ENCODE data around the gene SIRPA.

The SIRPA gene

DNA sequence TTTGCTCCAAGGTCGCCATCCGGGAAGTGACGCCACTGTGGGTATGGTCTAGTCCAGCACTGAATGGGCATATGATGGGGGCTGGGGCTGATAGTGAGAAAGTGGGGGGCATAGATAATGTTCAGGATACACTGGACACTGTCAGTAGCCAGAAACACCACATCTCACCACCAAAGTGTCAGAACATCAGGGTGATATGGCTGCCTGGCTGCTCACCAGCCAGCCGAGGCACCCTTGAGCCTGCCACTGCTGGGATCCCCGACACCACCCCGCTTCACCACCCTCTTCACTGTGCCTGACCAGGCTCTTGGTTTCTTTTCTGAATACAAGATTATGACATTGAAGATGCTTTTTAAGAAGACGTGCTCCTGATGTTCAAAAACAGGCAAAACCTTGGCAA is 46.9 kb downstream of the SIRPA start:
- in situ Hi-C loops (cut with HindIII; ENCODE audit: low pct_ligation_motif_present, low sequenced_read_pairs), result no loop called here
- TF ChIP-seq, protein P1, sequence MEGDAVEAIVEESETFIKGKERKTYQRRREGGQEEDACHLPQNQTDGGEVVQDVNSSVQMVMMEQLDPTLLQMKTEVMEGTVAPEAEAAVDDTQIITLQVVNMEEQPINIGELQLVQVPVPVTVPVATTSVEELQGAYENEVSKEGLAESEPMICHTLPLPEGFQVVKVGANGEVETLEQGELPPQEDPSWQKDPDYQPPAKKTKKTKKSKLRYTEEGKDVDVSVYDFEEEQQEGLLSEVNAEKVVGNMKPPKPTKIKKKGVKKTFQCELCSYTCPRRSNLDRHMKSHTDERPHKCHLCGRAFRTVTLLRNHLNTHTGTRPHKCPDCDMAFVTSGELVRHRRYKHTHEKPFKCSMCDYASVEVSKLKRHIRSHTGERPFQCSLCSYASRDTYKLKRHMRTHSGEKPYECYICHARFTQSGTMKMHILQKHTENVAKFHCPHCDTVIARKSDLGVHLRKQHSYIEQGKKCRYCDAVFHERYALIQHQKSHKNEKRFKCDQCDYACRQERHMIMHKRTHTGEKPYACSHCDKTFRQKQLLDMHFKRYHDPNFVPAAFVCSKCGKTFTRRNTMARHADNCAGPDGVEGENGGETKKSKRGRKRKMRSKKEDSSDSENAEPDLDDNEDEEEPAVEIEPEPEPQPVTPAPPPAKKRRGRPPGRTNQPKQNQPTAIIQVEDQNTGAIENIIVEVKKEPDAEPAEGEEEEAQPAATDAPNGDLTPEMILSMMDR (IDR thresholded peaks at IDR 0.05; ENCODE audit: low read depth, low read length, missing control alignments), result no peak

DNA sequence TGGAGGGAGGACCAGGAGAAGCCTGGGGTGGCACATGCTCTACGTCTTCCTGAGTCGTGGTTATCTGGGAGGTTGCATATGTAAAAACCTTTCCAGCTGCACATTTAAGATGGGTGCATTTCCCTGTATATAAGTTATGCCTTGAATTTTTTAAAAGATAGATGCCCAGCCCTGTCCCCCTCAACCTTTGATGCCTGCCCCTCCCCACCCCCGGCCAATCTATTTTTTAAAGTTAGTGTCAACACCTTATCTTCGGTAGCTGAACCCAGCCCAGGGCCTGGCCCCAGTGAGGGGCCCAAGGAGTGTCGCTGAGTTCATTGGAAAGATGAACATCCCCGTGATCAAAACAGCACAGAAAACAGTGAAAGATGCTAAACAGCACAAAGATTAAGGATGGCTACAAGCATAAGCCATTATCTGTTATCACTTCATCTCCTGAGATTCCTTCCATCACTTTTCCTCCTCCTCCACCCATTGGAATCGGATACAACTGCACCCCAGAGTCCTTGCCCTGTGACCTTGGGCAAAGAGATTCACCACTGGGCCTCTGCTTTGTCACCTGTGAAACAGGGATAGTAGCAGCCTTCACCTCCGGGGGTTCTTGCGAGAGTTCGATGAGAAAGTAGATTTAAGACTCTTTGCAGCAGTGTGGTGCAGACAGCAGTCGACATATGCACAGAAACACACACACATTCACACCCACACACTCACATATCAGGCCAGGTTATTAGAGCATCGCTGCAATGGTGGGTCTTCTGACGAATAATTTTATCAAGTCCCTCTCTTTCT is 47.5 kb downstream of the SIRPA start:
- TF ChIP-seq, protein P1 (IDR thresholded peaks at IDR 0.05; ENCODE audit: low read depth, low read length, missing control alignments), result no peak
- H3K27me3 ChIP-seq (replicated peaks), result peaks cover 18% of the 10 kb centered on the region
- no peak for DNase-seq
- no peak overlapping the region for H3K4me3 ChIP-seq (ENCODE audit: low read depth, low read length)
- in situ Hi-C loops (cut with HindIII; ENCODE audit: low pct_ligation_motif_present, low sequenced_read_pairs), result no loop called here
- no peak overlapping the region for H3K27ac ChIP-seq
- no peaks in the 10 kb centered on the region for H3K36me3 ChIP-seq (replicated peaks)

More for the DNA sequence above, 46.9 kb downstream of the SIRPA start:
- no peak for DNase-seq
- H3K27me3 ChIP-seq (replicated peaks), result peaks cover 12% of the 10 kb centered on the region
- no peak overlapping the region for H3K4me3 ChIP-seq (ENCODE audit: low read depth, low read length)
- no peaks in the 10 kb centered on the region for H3K36me3 ChIP-seq (replicated peaks)
- no peak overlapping the region for H3K27ac ChIP-seq

GRCh38 chr20:1943275-1944002 is 48.2 kb downstream of the SIRPA start:
- TF ChIP-seq, protein P1 (IDR thresholded peaks at IDR 0.05; ENCODE audit: low read depth, low read length, missing control alignments), result no peak
- Histone ChIP-seq H3K4me3 (ENCODE audit: low read depth, low read length) (no peak overlapping the region), H3K36me3 (replicated peaks) (no peaks in the 10 kb centered on the region), H3K27me3 (replicated peaks) (peaks cover 18% of the 10 kb centered on the region), H3K27ac (no peak overlapping the region)
- in situ Hi-C loops (cut with HindIII; ENCODE audit: low pct_ligation_motif_present, low sequenced_read_pairs), result no loop called here
- DNase-seq, result no peak

- TF ChIP-seq, protein P1 (IDR thresholded peaks at IDR 0.05; ENCODE audit: low read depth, low read length, missing control alignments), result no peak
- Histone ChIP-seq H3K27me3 (replicated peaks) (peaks cover 18% of the 10 kb centered on the region), H3K4me3 (ENCODE audit: low read depth, low read length) (no peak overlapping the region), H3K27ac (no peak overlapping the region), H3K36me3 (replicated peaks) (no peaks in the 10 kb centered on the region)
- in situ Hi-C loops (cut with HindIII; ENCODE audit: low pct_ligation_motif_present, low sequenced_read_pairs), result no loop called here
- no peak for DNase-seq
These were observed 49.3 kb downstream of the SIRPA start for GRCh38 chr20:1944345-1945091.

DNA sequence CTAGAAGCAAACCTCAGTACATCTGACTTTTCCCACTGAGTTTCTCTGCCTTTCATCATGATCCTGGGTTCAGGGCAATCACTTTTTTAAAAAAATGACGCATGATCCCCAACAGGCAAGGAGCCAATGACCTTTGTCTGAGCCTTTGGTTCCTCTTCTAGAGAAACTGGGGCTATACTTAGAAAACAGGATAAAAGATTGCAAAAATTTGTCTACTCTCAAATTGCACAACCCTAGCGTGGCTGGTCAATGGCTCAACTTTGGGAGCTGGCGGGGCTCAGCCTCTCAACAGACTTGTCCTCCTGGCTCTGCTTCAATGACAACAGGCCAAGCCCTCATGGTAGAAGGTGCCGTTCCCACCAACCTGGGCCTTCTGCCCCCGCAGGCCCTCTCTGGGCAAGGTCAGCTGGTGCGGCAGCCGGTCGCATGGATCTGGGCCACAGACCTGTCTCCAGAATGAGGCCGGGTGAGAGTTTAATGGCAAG is 50.0 kb downstream of the SIRPA start:
- H3K4me3 ChIP-seq (ENCODE audit: low read depth, low read length), result no peak overlapping the region
- peaks cover 18% of the 10 kb centered on the region for H3K27me3 ChIP-seq (replicated peaks)
- no peak for DNase-seq
- H3K36me3 ChIP-seq (replicated peaks), result no peaks in the 10 kb centered on the region
- in situ Hi-C loops (cut with HindIII; ENCODE audit: low pct_ligation_motif_present, low sequenced_read_pairs), result no loop called here
- no peak overlapping the region for H3K27ac ChIP-seq
- TF ChIP-seq, protein P1 (IDR thresholded peaks at IDR 0.05; ENCODE audit: low read depth, low read length, missing control alignments), result no peak

Measured in brain microvascular endothelial cell (primary cell).